ENCODE results near the gene TMEM170B. TPM values are rescaled to one million over a fixed set of nuclear protein-coding genes. Genes with fewer than 3 reads are reported as not detected.

The TMEM170B gene
- total RNA-seq, 4 donors from 2014 or later, result 5.5 to 22.0 (median 12.3) TPM

- Histone ChIP-seq H3K27ac (no peak overlapping the region), H3K9me3 (no peaks in the 10 kb centered on the region), H3K4me3 (no peak overlapping the region), H3K27me3 (no peaks in the 10 kb centered on the region), H3K36me3 (no peaks in the 10 kb centered on the region), H3K4me1 (peaks cover 0 to 3% of the 10 kb centered on the region in 2 donors)
- in situ Hi-C loops (cut with MboI; ENCODE audit: low sequenced_read_pairs in 4 of 4) (no loop called here), intact Hi-C loops (cut with DNase I; ENCODE audit: low total_unique reads) (no loop called here)
- DNase-seq (no peak), ATAC-seq (no peak)
- TF ChIP-seq, protein P1, sequence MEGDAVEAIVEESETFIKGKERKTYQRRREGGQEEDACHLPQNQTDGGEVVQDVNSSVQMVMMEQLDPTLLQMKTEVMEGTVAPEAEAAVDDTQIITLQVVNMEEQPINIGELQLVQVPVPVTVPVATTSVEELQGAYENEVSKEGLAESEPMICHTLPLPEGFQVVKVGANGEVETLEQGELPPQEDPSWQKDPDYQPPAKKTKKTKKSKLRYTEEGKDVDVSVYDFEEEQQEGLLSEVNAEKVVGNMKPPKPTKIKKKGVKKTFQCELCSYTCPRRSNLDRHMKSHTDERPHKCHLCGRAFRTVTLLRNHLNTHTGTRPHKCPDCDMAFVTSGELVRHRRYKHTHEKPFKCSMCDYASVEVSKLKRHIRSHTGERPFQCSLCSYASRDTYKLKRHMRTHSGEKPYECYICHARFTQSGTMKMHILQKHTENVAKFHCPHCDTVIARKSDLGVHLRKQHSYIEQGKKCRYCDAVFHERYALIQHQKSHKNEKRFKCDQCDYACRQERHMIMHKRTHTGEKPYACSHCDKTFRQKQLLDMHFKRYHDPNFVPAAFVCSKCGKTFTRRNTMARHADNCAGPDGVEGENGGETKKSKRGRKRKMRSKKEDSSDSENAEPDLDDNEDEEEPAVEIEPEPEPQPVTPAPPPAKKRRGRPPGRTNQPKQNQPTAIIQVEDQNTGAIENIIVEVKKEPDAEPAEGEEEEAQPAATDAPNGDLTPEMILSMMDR (IDR thresholded peaks at IDR 0.05 in 4 of 5, conservative IDR thresholded peaks at IDR 0.05 in 1 of 5), result no peak
- TF ChIP-seq POLR2A (IDR thresholded peaks at IDR 0.05), result no peak
These were observed 8.6 kb upstream of the TMEM170B start for GRCh38 chr6:11528996-11529395.

DNA sequence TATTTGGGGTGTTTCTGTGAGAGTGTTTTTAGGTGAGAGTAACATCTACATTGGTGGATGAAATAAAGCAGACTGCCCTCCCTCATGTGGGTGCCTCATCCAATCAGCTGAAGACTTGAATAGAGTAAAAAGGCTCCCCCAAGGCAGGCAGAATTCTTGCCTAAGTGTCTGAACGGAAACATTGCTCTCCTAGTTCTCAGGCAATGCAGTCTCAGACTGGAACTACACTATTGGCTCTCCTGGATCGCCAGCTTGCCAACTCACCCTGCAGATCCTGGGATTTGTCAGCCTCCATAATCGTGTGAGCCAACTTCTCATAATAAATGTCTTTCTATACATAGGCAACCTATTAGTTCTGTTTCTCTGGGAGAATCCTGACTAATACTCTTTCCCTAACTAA lies 5.5 kb upstream of the TMEM170B start:
- Histone ChIP-seq H3K27me3 (no peaks in the 10 kb centered on the region), H3K27ac (no peak overlapping the region), H3K36me3 (no peaks in the 10 kb centered on the region), H3K4me1 (peaks cover 4 to 7% of the 10 kb centered on the region in 2 donors), H3K4me3 (no peak overlapping the region), H3K9me3 (no peaks in the 10 kb centered on the region)
- TF ChIP-seq, protein P1 (IDR thresholded peaks at IDR 0.05 in 4 of 5, conservative IDR thresholded peaks at IDR 0.05 in 1 of 5), result no peak
- no peak for TF ChIP-seq POLR2A (IDR thresholded peaks at IDR 0.05)
- no peak for DNase-seq
- intact Hi-C loops (cut with DNase I; ENCODE audit: low total_unique reads) (no loop called here), in situ Hi-C loops (cut with MboI; ENCODE audit: low sequenced_read_pairs in 4 of 4) (no loop called here)
- ATAC-seq, result no peak

DNA sequence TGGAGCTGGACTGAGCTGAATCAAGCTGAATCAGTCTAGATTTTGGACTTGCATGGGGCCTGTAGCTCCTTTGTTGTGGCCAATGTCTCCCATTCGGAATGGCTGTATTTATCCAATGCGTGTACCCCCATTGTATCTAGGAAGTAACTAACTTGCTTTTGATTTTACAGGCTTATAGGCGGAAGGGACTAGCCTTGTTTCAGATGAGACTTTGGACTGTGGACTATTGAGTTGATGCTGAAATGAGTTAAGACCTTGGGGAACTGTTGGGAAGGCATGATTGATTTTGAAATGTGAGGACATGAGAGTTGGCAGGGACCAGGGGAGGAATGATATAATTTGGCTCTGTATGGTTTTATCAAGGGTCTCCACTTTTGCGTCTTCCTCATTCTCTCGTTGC lies 3.0 kb upstream of the TMEM170B start:
- Histone ChIP-seq H3K27ac (no peak overlapping the region), H3K27me3 (no peaks in the 10 kb centered on the region), H3K36me3 (no peaks in the 10 kb centered on the region), H3K4me1 (peaks cover 4 to 16% of the 10 kb centered on the region in 2 donors), H3K9me3 (no peaks in the 10 kb centered on the region), H3K4me3 (no peak overlapping the region)
- DNase-seq (no peak), ATAC-seq (no peak)
- intact Hi-C loops (cut with DNase I; ENCODE audit: low total_unique reads), result no loop called here
- in situ Hi-C loops (cut with MboI; ENCODE audit: low sequenced_read_pairs in 4 of 4), result no loop called here
- TF ChIP-seq, protein P1 (IDR thresholded peaks at IDR 0.05 in 4 of 5, conservative IDR thresholded peaks at IDR 0.05 in 1 of 5), result no peak
- no peak for TF ChIP-seq POLR2A (IDR thresholded peaks at IDR 0.05)

GRCh38 chr6:11535801-11536230 lies 1.7 kb upstream of the TMEM170B start:
- in situ Hi-C loops (cut with MboI; ENCODE audit: low sequenced_read_pairs in 4 of 4), result no loop called here
- Histone ChIP-seq H3K27ac (no peak overlapping the region), H3K4me1 (peaks cover 4 to 21% of the 10 kb centered on the region in 2 donors), H3K36me3 (no peaks in the 10 kb centered on the region), H3K4me3 (no peak overlapping the region), H3K27me3 (no peaks in the 10 kb centered on the region), H3K9me3 (no peaks in the 10 kb centered on the region)
- intact Hi-C loops (cut with DNase I; ENCODE audit: low total_unique reads), result loop anchor here (5.0 kb wide), 1 partner anchor 41 kb away; no protein-coding TSS in a partner anchor
- TF ChIP-seq, protein P1 (IDR thresholded peaks at IDR 0.05 in 4 of 5, conservative IDR thresholded peaks at IDR 0.05 in 1 of 5), result no peak
- TF ChIP-seq POLR2A (IDR thresholded peaks at IDR 0.05), result no peak
- DNase-seq (no peak), ATAC-seq (no peak)

DNA sequence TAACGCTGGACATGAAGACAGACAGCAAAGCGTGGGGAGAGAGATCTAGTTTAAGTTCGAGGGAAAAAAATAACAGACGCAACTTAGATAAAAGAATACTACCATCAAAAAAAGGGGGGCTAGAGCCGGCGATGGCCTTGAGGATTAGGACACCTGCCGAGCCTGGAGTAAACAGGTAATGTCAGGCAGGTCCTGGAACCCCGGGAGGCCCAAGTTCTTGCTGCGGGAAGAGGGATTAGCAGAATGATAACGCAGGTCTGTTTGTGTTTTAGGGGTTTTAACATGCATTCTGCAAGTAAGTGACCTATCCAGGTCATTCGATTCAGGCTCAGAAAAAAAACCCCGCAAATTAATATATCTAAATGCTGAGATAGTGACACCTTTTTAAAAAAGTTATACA lies 754 bp upstream of the TMEM170B start:
- TF ChIP-seq, protein P1 (IDR thresholded peaks at IDR 0.05 in 4 of 5, conservative IDR thresholded peaks at IDR 0.05 in 1 of 5), result no peak
- TF ChIP-seq POLR2A (IDR thresholded peaks at IDR 0.05), result no peak
- intact Hi-C loops (cut with DNase I; ENCODE audit: low total_unique reads) (loop anchor here (1.0 to 5.0 kb wide), 2 partner anchors 41 to 472 kb away; no protein-coding TSS in a partner anchor), in situ Hi-C loops (cut with MboI; ENCODE audit: low sequenced_read_pairs in 4 of 4) (no loop called here)
- peak overlapping the region; percentile 69 to 89 (median 86) for H3K4me3 ChIP-seq
- H3K4me1 ChIP-seq, result peaks cover 4 to 21% of the 10 kb centered on the region in 2 donors
- H3K27me3 ChIP-seq, result no peaks in the 10 kb centered on the region
- DNase-seq, result peak in 1 of 2 donors; percentile 19
- H3K36me3 ChIP-seq, result no peaks in the 10 kb centered on the region
- H3K27ac ChIP-seq, result peak overlapping the region; percentile 78 to 91 (median 86)
- ATAC-seq, result no peak
- H3K9me3 ChIP-seq, result no peaks in the 10 kb centered on the region

All from gastrocnemius medialis (tissue), 4 donors.